Upper lobe of left lung (tissue), 6 donors: ENCODE data around the gene MGST3. TPM values are rescaled to one million over a fixed set of nuclear protein-coding genes. Genes with fewer than 3 reads are reported as not detected.
A peak's percentile ranks its signal among the peaks of the same experiment; 100 is the strongest.

ENCODE experiments used
- ATAC-seq, 2 donors: fragments of 200-7000 bp; cut with Tn5 transposase; one replicate each; pipeline ENCODE4 v1.9.1; 2022; ENCODE audit warnings: mild to moderate bottlenecking in 2 of 2, moderate library complexity in 2 of 2; ENCODE audit not compliant: low FRiP score in 2 of 2
- DNase-seq, 2 donors: peaks; one replicate each; pipeline ENCODE4 v3.0.0-alpha.2; 2019 to 2020
- H3K27ac ChIP-seq, 4 donors: fragments of 200-600 bp; sonication (generic); one replicate each; pipeline ENCODE4 v1.5.1; 2016 to 2019
- H3K27me3 ChIP-seq, 4 donors: fragments of 200-600 bp; sonication (generic); one replicate each; pipeline ENCODE4 v1.5.1; 2017 to 2019
- H3K36me3 ChIP-seq, 4 donors: fragments of 200-600 bp; sonication (generic); one replicate each; pipeline ENCODE4 v1.5.1; 2016 to 2019
- H3K4me1 ChIP-seq, 4 donors: fragments of 200-600 bp; sonication (generic); one replicate each; pipeline ENCODE4 v1.5.1; 2018 to 2019
- H3K4me3 ChIP-seq, 4 donors: fragments of 200-600 bp; sonication (generic); one replicate each; pipeline ENCODE4 v1.5.1; 2017 to 2019; ENCODE audit warnings: mild to moderate bottlenecking in 2 of 4, moderate library complexity in 1 of 4
- H3K9me3 ChIP-seq, 4 donors: fragments of 200-600 bp; sonication (generic); one replicate each; pipeline ENCODE4 v1.5.1; 2018 to 2019
- CTCF ChIP-seq, 6 experiments: fragments of 450-650 bp in 4 of 6; fragments of 200-600 bp in 2 of 6; sonication (generic) in 2 of 6; IDR thresholded peaks; one replicate each; pipeline ENCODE4 v1.5.1; 2016 to 2019; ENCODE audit warnings: antibody characterized with exemption in 6 of 6
- EP300 ChIP-seq, 4 donors: sonication (generic); formaldehyde crosslinking; IDR thresholded peaks; one replicate each; pipeline ENCODE4 v1.5.1; 2017; ENCODE audit warnings: antibody characterized with exemption in 4 of 4, control low read depth in 2 of 4
- POLR2A ChIP-seq, 4 donors: fragments of 450-650 bp; IDR thresholded peaks; one replicate each; pipeline ENCODE4 v1.5.1; 2016 to 2017; ENCODE audit warnings: antibody characterized with exemption in 4 of 4, mild to moderate bottlenecking in 2 of 4
- POLR2AphosphoS5 ChIP-seq, 2 donors: sonication (generic); formaldehyde crosslinking; IDR thresholded peaks; one replicate each; pipeline ENCODE4 v1.5.1; 2017; ENCODE audit warnings: antibody characterized with exemption in 2 of 2
- WGBS, 2 donors: methylation state at CpG; one replicate each; pipeline ENCODE4 v1.1.5; 2017 to 2018; 5-methylcytosine and 5-hydroxymethylcytosine counted together
- total RNA-seq, 6 donors: library from RNA; depleted of rRNA in 4 of 6; stranded (reverse); fragments of >200 nt in 4 of 6; gene quantifications; one replicate each; pipeline versions ENCODE4 v1.1.0 to v1.2.1, GENCODE V29; 2016 to 2021
- donor health status: DM: no; HTN: no; CAD: no; lungs with moderate emphysema.
- donor health status: DM: no; HTN: yes; CAD: no; lungs with severe emphysema.

MGST3 gene
- total RNA-seq, 6 donors from 2014 or later, result 49.2 to 250 (median 202) TPM

GRCh38 chr1:165686971-165687433, 56.0 kb downstream of the MGST3 start:
- no peak for TF ChIP-seq POLR2AphosphoS5 (IDR thresholded peaks at IDR 0.05)
- no peak for TF ChIP-seq POLR2A (IDR thresholded peaks at IDR 0.05)
- no peak for TF ChIP-seq EP300 (IDR thresholded peaks at IDR 0.05)
- TF ChIP-seq CTCF (IDR thresholded peaks at IDR 0.05), result no peak
- WGBS, 2 donors, result 93 to 97% methylated on average over 2 of the region's 2 CpGs
- peaks cover 0 to 15% (median 4%) of the 10 kb centered on the region in 4 donors for H3K4me1 ChIP-seq
- H3K4me3 ChIP-seq, result no peak overlapping the region
- DNase-seq (no peak), ATAC-seq (no peak)
- H3K36me3 ChIP-seq, result peaks cover 0 to 29% (median 8%) of the 10 kb centered on the region in 4 donors
- no peaks in the 10 kb centered on the region for H3K9me3 ChIP-seq
- H3K27ac ChIP-seq, result no peak overlapping the region
- H3K27me3 ChIP-seq, result no peaks in the 10 kb centered on the region

GRCh38 chr1:165688046-165688445, 57.0 kb downstream of the MGST3 start:
- 95 to 96% methylated on average over 5 of the region's 5 CpGs for WGBS, 2 donors
- no peak for ATAC-seq
- Histone ChIP-seq H3K4me3 (no peak overlapping the region), H3K36me3 (peaks cover 0 to 19% (median 4%) of the 10 kb centered on the region in 4 donors), H3K9me3 (no peaks in the 10 kb centered on the region), H3K4me1 (peaks cover 0 to 15% (median 4%) of the 10 kb centered on the region in 4 donors), H3K27ac (no peak overlapping the region), H3K27me3 (no peaks in the 10 kb centered on the region)
- no peak for TF ChIP-seq POLR2A (IDR thresholded peaks at IDR 0.05)
- no peak for TF ChIP-seq EP300 (IDR thresholded peaks at IDR 0.05)
- no peak for TF ChIP-seq POLR2AphosphoS5 (IDR thresholded peaks at IDR 0.05)
- TF ChIP-seq CTCF (IDR thresholded peaks at IDR 0.05), result no peak
- no peak for DNase-seq

- no peaks in the 10 kb centered on the region for H3K9me3 ChIP-seq
- no peak for ATAC-seq
- no peaks in the 10 kb centered on the region for H3K27me3 ChIP-seq
- no peak overlapping the region for H3K4me3 ChIP-seq
- peak overlapping the region in 1 of 4 donors; percentile 19 for H3K27ac ChIP-seq
- WGBS, 2 donors, result 64 to 68% methylated on average over 7 of the region's 7 CpGs
- peaks cover 20 to 36% (median 21%) of the 10 kb centered on the region in 4 donors for H3K4me1 ChIP-seq
- H3K36me3 ChIP-seq, result peaks cover 0 to 12% (median 2%) of the 10 kb centered on the region in 4 donors
- DNase-seq, result no peak
- TF ChIP-seq POLR2AphosphoS5 (IDR thresholded peaks at IDR 0.05) (no peak), POLR2A (IDR thresholded peaks at IDR 0.05) (no peak), CTCF (IDR thresholded peaks at IDR 0.05) (no peak), EP300 (IDR thresholded peaks at IDR 0.05) (no peak)
These were observed 64.0 kb downstream of the MGST3 start for GRCh38 chr1:165695031-165695430.

- ATAC-seq (peak; percentile 47 to 61), DNase-seq (peak in 1 of 2 donors; percentile 47)
- Histone ChIP-seq H3K4me1 (peaks cover 20 to 36% (median 21%) of the 10 kb centered on the region in 4 donors), H3K36me3 (peaks cover 0 to 3% (median 0%) of the 10 kb centered on the region in 4 donors), H3K4me3 (peak overlapping the region in 2 of 4 donors; percentile 59 to 64), H3K27ac (peak overlapping the region in 2 of 4 donors; percentile 10 to 56), H3K9me3 (no peaks in the 10 kb centered on the region), H3K27me3 (no peaks in the 10 kb centered on the region)
- 20 to 23% methylated on average over 2 of the region's 2 CpGs for WGBS, 2 donors
- TF ChIP-seq EP300 (IDR thresholded peaks at IDR 0.05) (no peak), POLR2AphosphoS5 (IDR thresholded peaks at IDR 0.05) (peak in 1 of 2 donors; percentile 9)
These were observed 65.6 kb downstream of the MGST3 start for GRCh38 chr1:165696625-165697100.

- Histone ChIP-seq H3K9me3 (no peaks in the 10 kb centered on the region), H3K27me3 (no peaks in the 10 kb centered on the region), H3K4me1 (peaks cover 20 to 36% (median 21%) of the 10 kb centered on the region in 4 donors), H3K27ac (peak overlapping the region; percentile 92 to 98 (median 94)), H3K36me3 (peaks cover 0 to 3% (median 0%) of the 10 kb centered on the region in 4 donors), H3K4me3 (peak overlapping the region; percentile 59 to 83 (median 70))
- WGBS, 2 donors, result 36 to 44% methylated on average over 8 of the region's 8 CpGs
- TF ChIP-seq CTCF (IDR thresholded peaks at IDR 0.05) (no peak), EP300 (IDR thresholded peaks at IDR 0.05) (no peak), POLR2AphosphoS5 (IDR thresholded peaks at IDR 0.05) (no peak), POLR2A (IDR thresholded peaks at IDR 0.05) (no peak)
- DNase-seq (no peak), ATAC-seq (no peak)
These were observed 66.5 kb downstream of the MGST3 start for GRCh38 chr1:165697491-165697880.
